Measurements from ENCODE around the gene GLIS1. TPM values are rescaled to one million over a fixed set of nuclear protein-coding genes. Genes with fewer than 3 reads are reported as not detected.
A peak's percentile ranks its signal among the peaks of the same experiment; 100 is the strongest.

Gene GLIS1
- total and polyA plus RNA-seq, 9 donors = 0.12 to 2.9 (median 0.48) TPM; not detected in 1

DNA sequence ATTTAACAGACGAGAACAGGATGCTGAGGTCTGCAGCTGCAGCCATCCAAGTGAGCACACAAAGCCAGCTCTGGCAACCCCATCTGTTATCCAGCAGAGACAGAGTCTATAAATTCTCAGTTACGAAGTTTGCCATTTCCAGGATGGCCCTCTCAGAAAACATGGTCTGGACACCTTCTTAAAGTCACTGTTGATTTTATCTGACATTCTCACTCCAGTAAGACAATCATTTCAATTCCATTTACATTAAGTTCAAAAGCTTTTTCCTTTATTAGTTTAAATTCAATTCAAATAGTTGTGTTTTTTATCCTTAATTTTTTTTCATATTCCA is 154.2 kb downstream of the GLIS1 start:
- DNase-seq = no peak
- H3K4me1 ChIP-seq (ENCODE audit: insufficient read depth) = no peaks in the 10 kb centered on the region
- H3K27ac ChIP-seq = no peak overlapping the region
- TF ChIP-seq EP300 (IDR thresholded peaks at IDR 0.05) (no peak), POLR2A (IDR thresholded peaks at IDR 0.05) (no peak)
- TF ChIP-seq, protein P1, sequence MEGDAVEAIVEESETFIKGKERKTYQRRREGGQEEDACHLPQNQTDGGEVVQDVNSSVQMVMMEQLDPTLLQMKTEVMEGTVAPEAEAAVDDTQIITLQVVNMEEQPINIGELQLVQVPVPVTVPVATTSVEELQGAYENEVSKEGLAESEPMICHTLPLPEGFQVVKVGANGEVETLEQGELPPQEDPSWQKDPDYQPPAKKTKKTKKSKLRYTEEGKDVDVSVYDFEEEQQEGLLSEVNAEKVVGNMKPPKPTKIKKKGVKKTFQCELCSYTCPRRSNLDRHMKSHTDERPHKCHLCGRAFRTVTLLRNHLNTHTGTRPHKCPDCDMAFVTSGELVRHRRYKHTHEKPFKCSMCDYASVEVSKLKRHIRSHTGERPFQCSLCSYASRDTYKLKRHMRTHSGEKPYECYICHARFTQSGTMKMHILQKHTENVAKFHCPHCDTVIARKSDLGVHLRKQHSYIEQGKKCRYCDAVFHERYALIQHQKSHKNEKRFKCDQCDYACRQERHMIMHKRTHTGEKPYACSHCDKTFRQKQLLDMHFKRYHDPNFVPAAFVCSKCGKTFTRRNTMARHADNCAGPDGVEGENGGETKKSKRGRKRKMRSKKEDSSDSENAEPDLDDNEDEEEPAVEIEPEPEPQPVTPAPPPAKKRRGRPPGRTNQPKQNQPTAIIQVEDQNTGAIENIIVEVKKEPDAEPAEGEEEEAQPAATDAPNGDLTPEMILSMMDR (IDR thresholded peaks at IDR 0.05) = no peak
- H3K27me3 ChIP-seq = no peaks in the 10 kb centered on the region
- H3K9me3 ChIP-seq = no peaks in the 10 kb centered on the region
- WGBS, 3 donors = 67 to 78% (median 68%) methylated on average over 2 of the region's 2 CpGs
- intact Hi-C loops (cut with DNase I) = no loop called here
- no peak overlapping the region for H3K4me3 ChIP-seq
- no peaks in the 10 kb centered on the region for H3K36me3 ChIP-seq

DNA sequence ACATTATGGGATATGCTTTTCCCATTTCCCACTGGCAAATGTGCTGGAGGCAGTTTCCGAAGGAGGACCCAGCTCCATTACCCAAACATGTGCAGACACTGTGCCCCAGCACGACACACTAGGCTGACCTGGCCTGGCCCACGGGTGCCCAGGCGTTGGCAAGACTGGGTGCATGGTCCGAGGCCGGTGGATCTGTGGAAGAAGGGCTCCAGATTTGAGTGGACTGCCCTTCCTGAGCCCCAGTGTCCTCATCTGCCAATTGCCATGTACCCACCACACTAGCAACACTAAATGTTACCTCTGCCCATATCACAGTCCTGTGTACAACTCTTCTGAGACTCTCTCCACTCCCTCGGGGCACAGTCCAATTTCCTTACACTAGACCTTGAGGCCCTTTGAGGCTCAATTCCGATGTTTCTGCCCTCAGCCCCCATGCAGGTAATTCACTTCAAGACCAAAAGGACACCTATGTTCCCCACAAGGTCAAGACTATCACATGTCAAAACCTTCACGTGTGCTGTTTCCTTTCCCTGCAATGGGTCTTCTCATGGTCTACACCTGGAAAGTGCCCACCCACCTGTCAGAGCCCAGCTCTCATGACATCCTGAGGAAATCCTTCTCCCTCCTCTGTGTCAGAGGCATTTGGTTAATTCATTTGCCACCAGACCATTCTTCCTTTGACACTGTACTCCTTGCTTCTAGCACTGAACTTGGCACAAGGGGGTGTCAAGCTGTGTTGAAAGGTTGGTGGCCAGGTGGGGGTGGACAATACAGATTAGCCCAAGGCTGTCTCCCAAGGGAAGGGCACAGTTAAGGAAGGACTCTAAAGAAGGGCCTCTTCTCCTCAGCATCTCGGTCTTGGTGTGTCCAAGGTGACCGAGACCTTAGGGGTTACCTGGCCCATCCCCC is 154.8 kb downstream of the GLIS1 start:
- TF ChIP-seq POLR2A (IDR thresholded peaks at IDR 0.05) = no peak
- no peak for TF ChIP-seq EP300 (IDR thresholded peaks at IDR 0.05)
- TF ChIP-seq, protein P1 (IDR thresholded peaks at IDR 0.05) = no peak
- WGBS, 3 donors = 79 to 85% (median 82%) methylated on average over 11 of the region's 11 CpGs
- H3K4me3 ChIP-seq = no peak overlapping the region
- no peak overlapping the region for H3K27ac ChIP-seq
- H3K4me1 ChIP-seq (ENCODE audit: insufficient read depth) = no peaks in the 10 kb centered on the region
- no peaks in the 10 kb centered on the region for H3K9me3 ChIP-seq
- intact Hi-C loops (cut with DNase I) = no loop called here
- H3K27me3 ChIP-seq = no peaks in the 10 kb centered on the region
- no peak for DNase-seq
- H3K36me3 ChIP-seq = no peaks in the 10 kb centered on the region

DNA sequence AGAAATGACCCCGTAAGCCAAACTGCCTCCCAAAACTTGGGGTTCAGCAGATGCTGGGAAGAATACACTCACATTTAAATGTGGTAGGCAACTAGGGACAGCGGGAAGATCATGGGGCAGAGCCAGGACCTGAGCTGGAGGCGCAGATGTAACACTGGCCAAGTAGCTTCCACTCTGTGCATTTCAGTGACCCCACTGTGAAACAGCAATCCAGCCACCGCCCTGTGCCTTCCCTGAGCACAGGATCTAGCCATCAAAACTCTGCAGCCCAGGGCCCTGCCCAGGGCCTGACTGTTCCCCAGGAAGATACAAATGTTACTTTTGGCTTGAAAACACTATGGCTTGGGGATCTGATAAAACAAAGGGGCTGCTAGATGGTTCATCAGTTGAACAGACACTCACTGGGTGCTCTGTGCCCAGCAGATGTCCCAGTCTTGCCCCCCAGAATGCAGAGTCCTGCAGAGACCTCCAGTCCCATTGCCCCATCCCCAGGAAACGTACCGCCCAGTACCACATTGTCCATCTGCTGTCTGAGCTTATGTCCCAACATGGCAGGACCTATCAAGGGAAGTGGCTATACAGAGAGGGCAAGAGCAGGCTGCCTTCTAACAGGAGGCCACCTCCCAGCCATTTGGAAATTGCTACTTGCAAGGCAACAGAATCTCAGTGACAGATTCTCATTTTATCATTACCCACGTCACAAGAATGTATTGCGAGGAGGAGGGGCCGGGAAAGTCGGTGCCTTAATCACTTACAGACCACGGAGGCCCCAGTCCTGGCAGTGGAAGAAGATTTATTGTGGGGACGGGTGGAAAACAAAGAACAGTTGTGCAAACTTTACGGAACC is 155.7 kb downstream of the GLIS1 start:
- peak in 1 of 5 donors; percentile 10 for DNase-seq
- Histone ChIP-seq H3K36me3 (no peaks in the 10 kb centered on the region), H3K4me3 (no peak overlapping the region), H3K27ac (no peak overlapping the region), H3K4me1 (ENCODE audit: insufficient read depth) (no peaks in the 10 kb centered on the region), H3K9me3 (no peaks in the 10 kb centered on the region), H3K27me3 (no peaks in the 10 kb centered on the region)
- TF ChIP-seq POLR2A (IDR thresholded peaks at IDR 0.05) = no peak
- TF ChIP-seq EP300 (IDR thresholded peaks at IDR 0.05) = no peak
- TF ChIP-seq, protein P1 (IDR thresholded peaks at IDR 0.05) = no peak
- intact Hi-C loops (cut with DNase I) = no loop called here
- WGBS, 3 donors = 79 to 85% (median 83%) methylated on average over 13 of the region's 13 CpGs

DNA sequence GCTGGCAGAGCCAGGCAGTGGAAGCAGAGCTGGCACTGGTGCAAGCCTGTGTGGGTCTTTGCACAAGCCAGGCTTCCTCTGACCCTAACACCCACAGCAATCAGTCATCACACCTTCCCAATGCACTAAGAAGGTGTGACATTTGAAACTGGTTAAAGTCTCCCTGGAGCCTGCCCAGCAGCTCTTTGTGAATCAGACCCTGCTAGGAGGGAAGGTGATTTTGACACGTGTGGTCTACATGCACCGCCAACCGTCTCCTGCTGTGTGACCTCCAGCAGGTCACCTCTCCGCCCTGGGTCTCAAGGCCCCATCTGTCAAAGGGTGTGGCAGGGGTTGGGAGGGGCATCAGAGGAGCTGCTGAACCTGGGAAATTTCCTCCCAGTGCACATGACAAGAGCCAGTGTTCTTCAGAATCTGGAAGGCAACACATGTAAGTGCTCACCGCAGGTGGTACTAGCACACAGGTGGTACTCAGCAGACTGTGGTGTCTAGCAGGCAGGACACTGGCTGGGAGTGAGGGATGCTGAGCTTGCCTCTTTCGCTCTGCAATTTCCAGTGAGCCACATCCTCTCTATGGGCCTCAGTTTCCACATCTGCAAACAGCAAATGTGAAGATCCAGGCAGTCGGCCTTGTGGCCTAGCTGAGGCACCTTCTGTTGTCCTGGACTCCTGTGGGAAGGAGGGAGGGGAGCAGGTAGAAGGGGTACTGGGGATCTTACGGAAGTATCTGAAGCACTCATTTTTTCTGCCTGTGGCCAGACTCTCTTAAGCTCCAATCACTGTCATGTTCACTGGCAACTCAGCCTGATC is 156.5 kb downstream of the GLIS1 start:
- TF ChIP-seq EP300 (IDR thresholded peaks at IDR 0.05) (no peak), POLR2A (IDR thresholded peaks at IDR 0.05) (no peak)
- TF ChIP-seq, protein P1 (IDR thresholded peaks at IDR 0.05) = no peak
- Histone ChIP-seq H3K27me3 (no peaks in the 10 kb centered on the region), H3K36me3 (no peaks in the 10 kb centered on the region), H3K4me1 (ENCODE audit: insufficient read depth) (no peaks in the 10 kb centered on the region), H3K4me3 (no peak overlapping the region), H3K9me3 (no peaks in the 10 kb centered on the region), H3K27ac (no peak overlapping the region)
- 90% methylated on average over 8 of the region's 8 CpGs for WGBS, 3 donors
- peak in 1 of 5 donors; percentile 16 for DNase-seq
- intact Hi-C loops (cut with DNase I) = no loop called here

Measured in ovary (tissue), 9 donors.